HPDE6-E6E7 (cell line): ENCODE data around the gene MTHFS.

Experiments used
- DNase-seq: peaks from one replicate; pipeline ENCODE4 v3.0.0; 2011; ENCODE audit warnings: missing footprints; ENCODE audit errors: extremely low spot score

MTHFS gene

DNA sequence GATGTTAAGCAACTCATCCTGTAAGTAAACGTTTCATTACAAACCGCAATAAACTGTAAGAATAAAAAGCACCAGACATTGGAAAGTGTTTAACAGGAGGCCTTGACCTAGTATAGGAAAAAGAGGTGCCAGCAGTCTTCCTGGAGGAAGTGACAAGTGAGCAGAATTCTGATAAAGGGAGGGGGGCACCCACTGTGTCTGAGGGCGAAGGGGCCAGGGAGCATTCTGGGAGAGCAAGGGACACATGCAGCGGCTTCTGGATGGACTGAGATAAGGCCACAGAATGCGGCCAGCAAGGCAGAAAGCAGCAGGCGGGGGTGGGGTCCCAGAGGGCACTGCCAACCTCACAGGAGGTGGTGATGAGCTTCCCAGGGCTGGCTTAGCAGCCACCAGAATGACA lies 80.2 kb downstream of the MTHFS start:
- no peak for DNase-seq

DNA sequence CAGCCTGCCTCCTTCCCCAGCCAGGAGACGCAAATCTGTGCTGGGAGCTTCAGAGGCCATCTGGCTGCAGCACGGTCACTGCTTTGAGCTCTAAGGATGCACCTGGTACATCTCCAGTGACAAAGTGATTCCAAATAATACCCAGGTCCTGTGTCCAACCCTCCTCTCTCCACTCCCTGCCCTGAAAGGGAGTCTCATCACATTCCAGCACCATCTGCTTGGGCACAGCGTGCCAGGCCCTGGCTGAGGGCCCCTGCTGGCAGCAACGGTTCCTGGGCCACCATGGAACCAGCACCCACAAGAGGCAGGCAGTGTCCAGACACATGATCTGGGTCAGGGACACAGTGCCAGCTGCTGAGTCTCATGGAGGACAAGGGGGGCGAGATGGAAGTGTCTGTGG lies 81.3 kb downstream of the MTHFS start:
- DNase-seq = no peak

DNA sequence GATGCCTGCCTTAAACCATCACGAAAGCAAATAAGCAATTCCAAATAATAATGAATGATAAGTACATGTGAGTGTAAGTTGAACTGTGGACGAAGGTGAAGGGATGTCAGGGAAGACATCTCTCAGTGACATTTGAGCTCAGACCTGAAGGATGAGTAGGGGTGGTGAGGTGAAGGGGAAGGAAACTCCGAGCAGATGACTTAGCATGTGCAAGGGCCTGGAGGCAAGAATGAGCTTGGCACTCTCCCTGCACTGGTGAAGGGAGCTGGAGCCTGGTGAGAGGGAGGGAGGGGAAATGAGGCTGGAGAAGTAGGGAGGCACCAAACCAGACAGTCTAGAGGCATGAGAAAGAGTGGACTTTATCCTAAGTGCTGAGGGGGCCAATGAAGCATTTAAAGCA lies 84.3 kb downstream of the MTHFS start:
- DNase-seq = no peak

DNA sequence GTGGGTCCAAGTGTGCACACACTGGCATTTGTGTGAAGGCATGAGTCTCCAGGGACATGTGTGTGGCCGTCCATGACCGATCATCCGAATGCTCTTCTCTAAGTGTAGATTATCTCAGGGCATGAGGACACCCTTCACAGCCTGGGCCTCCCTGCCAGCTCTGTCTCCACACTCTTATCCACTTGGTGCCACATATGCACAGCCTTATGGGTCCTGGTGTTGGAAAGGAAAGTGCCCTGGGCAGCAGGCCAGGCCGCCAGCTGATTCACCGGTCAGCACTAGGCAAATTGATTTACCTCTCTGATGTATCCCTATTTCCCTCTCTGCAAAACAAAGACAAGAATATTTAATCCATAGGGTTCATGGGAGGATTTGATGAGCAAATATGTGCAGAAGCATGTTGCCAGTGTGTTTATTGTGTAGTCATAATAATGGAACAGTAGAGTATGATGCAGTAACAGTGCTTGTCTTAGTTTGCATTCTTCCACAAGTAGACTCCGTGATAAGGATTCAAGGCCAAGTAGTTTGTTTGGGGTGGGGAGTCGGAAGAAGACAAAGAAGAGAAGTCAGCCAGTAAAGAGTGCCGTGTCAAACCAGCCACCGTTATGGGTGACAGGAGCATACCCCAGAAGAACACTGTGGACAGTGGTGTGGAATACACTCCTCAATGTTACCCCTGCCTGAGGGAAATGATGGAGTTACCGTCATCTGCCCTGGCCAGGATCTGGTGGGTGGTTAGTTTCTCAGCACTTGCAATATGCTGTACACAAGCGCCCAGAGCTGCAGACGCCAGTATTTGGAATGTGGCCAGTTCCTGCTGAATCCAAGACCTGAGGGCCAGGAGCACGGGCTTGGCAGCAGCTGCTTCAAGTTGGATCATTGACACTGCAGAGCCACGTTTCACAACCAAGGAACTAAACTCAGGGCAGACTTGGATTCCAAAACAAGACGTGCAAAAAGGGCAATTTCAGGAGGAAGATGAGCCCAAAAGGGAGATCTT lies 85.1 kb downstream of the MTHFS start:
- DNase-seq = no peak

DNA sequence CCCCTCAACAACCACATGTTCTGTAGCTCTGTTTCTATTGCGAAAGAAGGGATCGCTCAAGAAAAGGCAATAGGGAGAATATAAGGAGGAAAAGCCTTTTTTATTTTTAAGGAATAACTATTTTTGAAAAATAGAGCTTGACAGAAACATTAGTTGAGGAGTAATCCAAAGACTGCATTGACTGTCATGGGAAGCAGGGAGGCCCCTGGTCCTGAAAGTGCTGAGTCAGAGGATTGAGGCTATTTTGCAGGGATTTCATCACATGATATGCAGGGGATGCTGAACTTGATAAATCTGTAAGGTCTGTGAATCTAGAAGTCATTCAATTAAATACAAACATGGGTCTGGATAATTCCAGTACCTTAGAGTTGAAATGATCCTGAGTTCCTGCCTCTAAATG lies 92.0 kb downstream of the MTHFS start:
- DNase-seq = no peak

DNA sequence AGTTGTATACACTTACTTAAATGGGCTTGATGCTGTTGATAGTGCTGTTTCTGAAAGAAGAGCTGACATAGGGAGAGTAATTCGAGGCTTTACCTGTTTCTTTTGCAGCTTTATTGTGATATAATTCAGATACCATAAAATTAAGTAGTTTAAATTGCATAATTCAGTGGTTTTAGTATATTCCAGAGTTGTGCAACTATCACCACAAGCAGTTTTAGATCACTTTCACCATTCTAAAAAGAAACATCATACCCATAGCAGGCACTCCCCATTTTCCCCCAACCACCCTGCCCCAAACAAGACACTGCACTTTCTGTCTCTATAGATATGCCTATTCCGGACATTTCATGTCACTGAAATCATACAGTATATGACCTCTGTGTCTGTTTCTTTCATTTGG lies 98.5 kb downstream of the MTHFS start:
- no peak for DNase-seq
